DND-41 (cell line): Measurements from ENCODE around the gene ZNF326.

Source experiments
- ATAC-seq: fragments of 200-7000 bp; cut with Tn5 transposase; 3 replicates; pipeline ENCODE4 v1.9.1; 2021; ENCODE audit warnings: low read depth; ENCODE audit not compliant: insufficient read depth
- DNase-seq: peaks from one replicate; pipeline ENCODE4 v3.0.0-alpha.2; 2020
- H2AFZ ChIP-seq: 2 replicates; pipeline ENCODE4 v1.6.0; 2012; ENCODE audit warnings: low read depth, low read length
- H3K27ac ChIP-seq: 2 replicates; pipeline ENCODE4 v1.5.1; 2012; ENCODE audit warnings: low read length, inconsistent platforms
- H3K27me3 ChIP-seq: fragments of 200-600 bp; sonication (generic); 2 replicates; pipeline ENCODE4 v1.6.0; 2012; ENCODE audit warnings: low read length, mild to moderate bottlenecking, inconsistent platforms; ENCODE audit not compliant: insufficient read depth, poor library complexity
- H3K36me3 ChIP-seq: 2 replicates; pipeline ENCODE4 v1.5.1; 2012; ENCODE audit warnings: low read length, inconsistent platforms; ENCODE audit not compliant: insufficient read depth
- H3K4me1 ChIP-seq: 2 replicates; pipeline ENCODE4 v1.5.1; 2012; ENCODE audit warnings: mild to moderate bottlenecking, low read length; ENCODE audit not compliant: insufficient read depth
- H3K4me2 ChIP-seq: 2 replicates; pipeline ENCODE4 v1.6.0; 2012; ENCODE audit warnings: mild to moderate bottlenecking, moderate library complexity, low read length, inconsistent platforms; ENCODE audit not compliant: insufficient read depth
- H3K4me3 ChIP-seq, 2 experiments: fragments of 200-600 bp in 1 of 2; shearing (Covaris generic) in 1 of 2; 2 replicates each; pipeline ENCODE4 v1.5.1; 2012 to 2016; ENCODE audit warnings: inconsistent platforms in 2 of 2, low read length in 2 of 2, mild to moderate bottlenecking in 2 of 2, low read depth in 1 of 2, moderate library complexity in 1 of 2
- H3K79me2 ChIP-seq: 2 replicates; pipeline ENCODE4 v1.6.0; 2012; ENCODE audit warnings: low read length, inconsistent platforms; ENCODE audit not compliant: insufficient read depth
- H3K9ac ChIP-seq: 2 replicates; pipeline ENCODE4 v1.6.0; 2012; ENCODE audit warnings: low read depth, mild to moderate bottlenecking, inconsistent platforms, low read length, moderate library complexity
- H3K9me3 ChIP-seq: 2 replicates; pipeline ENCODE4 v1.5.1; 2012; ENCODE audit warnings: low read length, moderate library complexity, mild to moderate bottlenecking, inconsistent platforms; ENCODE audit not compliant: insufficient read depth, severe bottlenecking
- H4K20me1 ChIP-seq: 2 replicates; pipeline ENCODE4 v1.6.0; 2012; ENCODE audit warnings: low read length; ENCODE audit not compliant: insufficient read depth
- CTCF ChIP-seq: IDR thresholded peaks from 2 replicates; pipeline ENCODE4 v1.5.1; 2012; ENCODE audit warnings: borderline replicate concordance, low read length, moderate library complexity, mild to moderate bottlenecking; ENCODE audit not compliant: poor library complexity, severe bottlenecking; ENCODE audit errors: extremely low read depth
- EZH2 ChIP-seq: IDR thresholded peaks from 3 replicates; pipeline ENCODE4 v1.6.1; 2012; ENCODE audit warnings: borderline replicate concordance, low read depth, mild to moderate bottlenecking, moderate library complexity, low read length, inconsistent platforms; ENCODE audit not compliant: severe bottlenecking

ZNF326 gene

GRCh38 chr1:90007979-90008404, 13.1 kb downstream of the ZNF326 start:
- Histone ChIP-seq H2AFZ (no peak overlapping the region), H3K27ac (no peak overlapping the region), H3K79me2 (peaks cover 72% of the 10 kb centered on the region), H3K4me3 (no peak overlapping the region), H3K9ac (no peak overlapping the region), H4K20me1 (peaks cover 23% of the 10 kb centered on the region; the same call in 1 of the 2 replicates), H3K4me2 (no peak overlapping the region), H3K4me1 (no peaks in the 10 kb centered on the region; the same call in 1 of the 2 replicates), H3K27me3 (no peaks in the 10 kb centered on the region), H3K9me3 (no peaks in the 10 kb centered on the region), H3K36me3 (peaks cover 80% of the 10 kb centered on the region)
- TF ChIP-seq CTCF, result no peak
- TF ChIP-seq EZH2, result no peak
- no peak for ATAC-seq
- no peak for DNase-seq

DNA sequence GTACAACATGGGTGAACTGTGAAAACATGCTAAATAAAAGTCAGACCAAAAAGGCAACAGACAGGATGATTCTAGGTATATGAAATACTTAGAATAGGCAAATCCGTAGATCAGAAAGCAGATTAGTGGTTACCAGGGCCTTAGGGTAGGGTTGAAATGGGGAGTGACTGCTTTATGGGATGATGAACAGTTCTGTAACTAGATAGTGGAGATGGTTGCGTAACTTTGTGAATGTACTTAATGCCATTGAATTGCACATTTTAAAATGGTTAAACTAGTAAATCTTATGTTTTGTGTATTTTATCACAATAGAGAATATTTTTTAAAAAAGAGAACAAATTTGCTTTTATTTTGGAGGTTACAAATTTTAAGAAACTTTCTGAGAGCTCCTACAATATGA, 17.4 kb downstream of the ZNF326 start:
- H3K27me3 ChIP-seq, result no peaks in the 10 kb centered on the region
- no peak overlapping the region for H3K27ac ChIP-seq
- H3K36me3 ChIP-seq, result peaks cover 96% of the 10 kb centered on the region
- H4K20me1 ChIP-seq, result peaks cover 7% of the 10 kb centered on the region; the same call in 1 of the 2 replicates
- no peak overlapping the region for H2AFZ ChIP-seq
- no peaks in the 10 kb centered on the region for H3K9me3 ChIP-seq
- ATAC-seq (no peak), DNase-seq (no peak)
- H3K4me1 ChIP-seq, result no peaks in the 10 kb centered on the region; the same call in 1 of the 2 replicates
- peaks cover 35% of the 10 kb centered on the region for H3K79me2 ChIP-seq
- TF ChIP-seq EZH2 (no peak), CTCF (no peak)
- no peak overlapping the region for H3K9ac ChIP-seq
- H3K4me2 ChIP-seq, result no peak overlapping the region
- H3K4me3 ChIP-seq, result no peak overlapping the region

GRCh38 chr1:90023691-90024090, 28.8 kb downstream of the ZNF326 start:
- TF ChIP-seq EZH2 (no peak), CTCF (no peak)
- ATAC-seq, result no peak
- H3K36me3 ChIP-seq, result peaks cover 92% of the 10 kb centered on the region

GRCh38 chr1:90027281-90027680, 32.4 kb downstream of the ZNF326 start:
- H3K79me2 ChIP-seq, result no peaks in the 10 kb centered on the region
- ATAC-seq, result no peak
- no peak overlapping the region for H3K4me2 ChIP-seq
- H3K27ac ChIP-seq, result no peak overlapping the region
- no peak for DNase-seq
- H4K20me1 ChIP-seq, result no peaks in the 10 kb centered on the region
- no peak overlapping the region for H2AFZ ChIP-seq
- H3K27me3 ChIP-seq, result no peaks in the 10 kb centered on the region
- H3K36me3 ChIP-seq, result peaks cover 84% of the 10 kb centered on the region
- TF ChIP-seq CTCF (no peak), EZH2 (no peak)
- no peaks in the 10 kb centered on the region for H3K4me1 ChIP-seq
- no peak overlapping the region for H3K4me3 ChIP-seq
- no peak overlapping the region for H3K9ac ChIP-seq
- H3K9me3 ChIP-seq, result no peaks in the 10 kb centered on the region

More at GRCh38 chr1:90023691-90024090, 28.8 kb downstream of the ZNF326 start:
- H4K20me1 ChIP-seq, result no peaks in the 10 kb centered on the region
- no peak overlapping the region for H3K4me2 ChIP-seq
- no peaks in the 10 kb centered on the region for H3K9me3 ChIP-seq
- no peak overlapping the region for H3K27ac ChIP-seq
- H3K27me3 ChIP-seq, result no peaks in the 10 kb centered on the region
- no peak overlapping the region for H3K4me3 ChIP-seq
- no peaks in the 10 kb centered on the region for H3K79me2 ChIP-seq
- no peak overlapping the region for H3K9ac ChIP-seq
- no peak for DNase-seq
- H2AFZ ChIP-seq, result no peak overlapping the region
- H3K4me1 ChIP-seq, result no peaks in the 10 kb centered on the region
